GM23338 (cell line): ENCODE results near the gene TRPC4. TPM values are rescaled to one million over a fixed set of nuclear protein-coding genes. Genes with fewer than 3 reads are reported as not detected.

Source experiments
- ATAC-seq: fragments of 200-7000 bp; cut with Tn5 transposase; 3 replicates; pipeline ENCODE4 v1.9.1; 2020
- DNase-seq: peaks from one replicate; pipeline ENCODE4 v3.0.0-alpha.2; 2015; ENCODE audit warnings: low spot score
- H2AFZ ChIP-seq: fragments of 200-600 bp; sonication (generic); 2 replicates; pipeline ENCODE4 v1.8.0; 2016; ENCODE audit warnings: antibody characterized with exemption, mild to moderate bottlenecking, moderate library complexity
- H3F3A ChIP-seq: fragments of 200-600 bp; sonication (generic); replicated peaks from 2 replicates; pipeline ENCODE4 v1.8.0; 2017; ENCODE audit warnings: antibody characterized with exemption, mixed run types, low read depth
- H3K27ac ChIP-seq: fragments of 200-600 bp; sonication (generic); 2 replicates; pipeline ENCODE4 v1.6.1; 2016; ENCODE audit warnings: low read depth
- H3K27me3 ChIP-seq: fragments of 200-600 bp; sonication (generic); 2 replicates; pipeline ENCODE4 v1.8.0; 2016; ENCODE audit warnings: mild to moderate bottlenecking, mixed run types, moderate library complexity; ENCODE audit not compliant: insufficient read depth
- H3K36me3 ChIP-seq: fragments of 200-600 bp; sonication (generic); 2 replicates; pipeline ENCODE4 v1.8.0; 2016; ENCODE audit warnings: mild to moderate bottlenecking; ENCODE audit not compliant: insufficient read depth
- H3K4me1 ChIP-seq: fragments of 200-600 bp; sonication (generic); 2 replicates; pipeline ENCODE4 v1.8.0; 2016; ENCODE audit warnings: mild to moderate bottlenecking, moderate library complexity; ENCODE audit not compliant: insufficient read depth
- H3K4me2 ChIP-seq: fragments of 200-600 bp; sonication (generic); 2 replicates; pipeline ENCODE4 v1.7.1; 2017; ENCODE audit warnings: mixed run types
- H3K4me3 ChIP-seq: fragments of 200-600 bp; sonication (generic); 2 replicates; pipeline ENCODE4 v1.6.1; 2016; ENCODE audit warnings: mixed run types
- H3K79me2 ChIP-seq: fragments of 200-600 bp; sonication (generic); replicated peaks from 2 replicates; pipeline ENCODE4 v1.8.0; 2017; ENCODE audit warnings: mild to moderate bottlenecking; ENCODE audit not compliant: insufficient read depth
- H3K9me2 ChIP-seq: fragments of 200-600 bp; sonication (generic); 2 replicates; pipeline ENCODE4 v1.8.0; 2017; ENCODE audit not compliant: insufficient read depth
- H4K20me1 ChIP-seq: fragments of 200-600 bp; sonication (generic); replicated peaks from 2 replicates; pipeline ENCODE4 v1.8.0; 2017; ENCODE audit warnings: mild to moderate bottlenecking; ENCODE audit not compliant: insufficient read depth
- H3K27ac Mint-ChIP-seq: 2 replicates; pipeline ENCODE4 v1.8.0; 2020; ENCODE audit warnings: inconsistent platforms, mild to moderate bottlenecking, moderate library complexity, mixed read lengths
- H3K27me3 Mint-ChIP-seq: 3 replicates; pipeline ENCODE4 v1.8.0; 2022; ENCODE audit warnings: low read depth, mild to moderate bottlenecking, moderate library complexity, mixed read lengths, inconsistent platforms; ENCODE audit not compliant: insufficient read depth, poor library complexity
- H3K36me3 Mint-ChIP-seq: 3 replicates; pipeline ENCODE4 v1.8.0; 2021; ENCODE audit warnings: low read depth, mild to moderate bottlenecking, inconsistent platforms, moderate library complexity, mixed read lengths
- H3K4me1 Mint-ChIP-seq: 3 replicates; pipeline ENCODE4 v1.8.0; 2020; ENCODE audit warnings: mild to moderate bottlenecking, inconsistent platforms, mixed read lengths
- H3K4me3 Mint-ChIP-seq: 3 replicates; pipeline ENCODE4 v1.8.0; 2021; ENCODE audit warnings: moderate library complexity, mild to moderate bottlenecking, inconsistent platforms, mixed read lengths
- H3K9me3 Mint-ChIP-seq: 3 replicates; pipeline ENCODE4 v1.8.0; 2020; ENCODE audit warnings: moderate library complexity, mild to moderate bottlenecking, inconsistent platforms, mixed read lengths
- CREB1 ChIP-seq: fragments of 250-450 bp; sonication (Bioruptor Pico); IDR thresholded peaks from 2 replicates; pipeline ENCODE4 v1.5.0; 2020; ENCODE audit warnings: low read depth, mild to moderate bottlenecking, moderate library complexity
- ETS1 ChIP-seq: IDR thresholded peaks from 2 replicates; pipeline ENCODE4 v1.6.1; 2016; ENCODE audit warnings: antibody characterized with exemption
- EZH2 ChIP-seq: fragments of 200-600 bp; sonication (generic); IDR thresholded peaks from one replicate; pipeline ENCODE4 v1.8.0; 2017; ENCODE audit warnings: antibody characterized with exemption, mild to moderate bottlenecking, low read depth; ENCODE audit not compliant: unreplicated experiment
- EZH2phosphoT487 ChIP-seq: fragments of 200-600 bp; sonication (generic); IDR thresholded peaks from one replicate; pipeline ENCODE4 v1.8.1; 2018; ENCODE audit warnings: antibody characterized with exemption; ENCODE audit not compliant: unreplicated experiment
- JUNB ChIP-seq: IDR thresholded peaks from one replicate; pipeline ENCODE4 v1.6.1; 2016; ENCODE audit warnings: antibody characterized with exemption; ENCODE audit not compliant: unreplicated experiment
- NANOG ChIP-seq: IDR thresholded peaks from 2 replicates; pipeline ENCODE4 v1.6.1; 2016; ENCODE audit warnings: antibody characterized with exemption, borderline replicate concordance
- POLR2AphosphoS5 ChIP-seq: IDR thresholded peaks from 2 replicates; pipeline ENCODE4 v1.6.1; 2016; ENCODE audit warnings: antibody characterized with exemption, low read depth
- STAT1 ChIP-seq: IDR thresholded peaks from one replicate; pipeline ENCODE4 v1.6.1; 2016; ENCODE audit warnings: antibody characterized with exemption; ENCODE audit not compliant: unreplicated experiment
- ZNF114 ChIP-seq: fragments of 250-450 bp; sonication (Bioruptor Pico); IDR thresholded peaks from 2 replicates; pipeline ENCODE4 v1.5.0; 2020; ENCODE audit warnings: mild to moderate bottlenecking, moderate library complexity
- ZNF331 ChIP-seq: fragments of 250-450 bp; sonication (Bioruptor Pico); IDR thresholded peaks from 2 replicates; pipeline ENCODE4 v1.5.0; 2020; ENCODE audit warnings: low read depth, mild to moderate bottlenecking, moderate library complexity
- polyA plus RNA-seq: library from polyadenylated mRNA; unstranded; fragments of >200 nt; fragmentation: Nextera tagmentation; extraction: Ambion mirVana; gene quantifications from 2 replicates; pipeline ENCODE4 v1.2.1, GENCODE V29; 2016
- total RNA-seq: library from RNA; depleted of rRNA; stranded (reverse); fragments of >200 nt; shearing (Covaris generic); gene quantifications from 2 replicates; pipeline ENCODE4 v1.2.3, GENCODE V29; 2014
- TF ChIP-seq, protein P1 (sequence below), 2 experiments: fragments of 200-600 bp in 1 of 2; sonication (generic) in 1 of 2; conservative IDR thresholded peaks; 2 replicates each; pipeline versions ENCODE4 v1.5.1 to v1.6.1; 2016 to 2017; ENCODE audit warnings: antibody characterized with exemption in 2 of 2, low read depth in 2 of 2, mild to moderate bottlenecking in 2 of 2, moderate library complexity in 1 of 2
- TF ChIP-seq, protein P2 (sequence below): IDR thresholded peaks from one replicate; pipeline ENCODE4 v1.6.1; 2018; ENCODE audit warnings: antibody characterized with exemption; ENCODE audit not compliant: unreplicated experiment
- TF ChIP-seq, protein P3 (sequence below): fragments of 250-450 bp; sonication (Bioruptor Pico); IDR thresholded peaks from 2 replicates; pipeline ENCODE4 v1.5.0; 2020; ENCODE audit warnings: mild to moderate bottlenecking, moderate library complexity

Gene TRPC4
- total and polyA plus RNA-seq, 2 experiments from 2014 or later = 1.1 to 2.1 TPM

GRCh38 chr13:37621811-37622361, 247.7 kb downstream of the TRPC4 start:
- Histone ChIP-seq H3K79me2 (no peaks in the 10 kb centered on the region), H3K4me1 (no peaks in the 10 kb centered on the region), H3F3A (no peaks in the 10 kb centered on the region), H3K27me3 (no peaks in the 10 kb centered on the region), H3K4me2 (no peak overlapping the region), H3K36me3 (no peaks in the 10 kb centered on the region), H3K27ac (no peak overlapping the region), H3K9me2 (no peaks in the 10 kb centered on the region), H4K20me1 (no peaks in the 10 kb centered on the region), H2AFZ (no peak overlapping the region), H3K4me3 (no peak overlapping the region)
- peaks cover 6% of the 10 kb centered on the region for H3K4me1 Mint-ChIP-seq
- no peak overlapping the region for H3K27ac Mint-ChIP-seq
- ATAC-seq = no peak
- DNase-seq = no peak
- H3K4me3 Mint-ChIP-seq = no peak overlapping the region
- no peak for TF ChIP-seq JUNB
- TF ChIP-seq, protein P1, sequence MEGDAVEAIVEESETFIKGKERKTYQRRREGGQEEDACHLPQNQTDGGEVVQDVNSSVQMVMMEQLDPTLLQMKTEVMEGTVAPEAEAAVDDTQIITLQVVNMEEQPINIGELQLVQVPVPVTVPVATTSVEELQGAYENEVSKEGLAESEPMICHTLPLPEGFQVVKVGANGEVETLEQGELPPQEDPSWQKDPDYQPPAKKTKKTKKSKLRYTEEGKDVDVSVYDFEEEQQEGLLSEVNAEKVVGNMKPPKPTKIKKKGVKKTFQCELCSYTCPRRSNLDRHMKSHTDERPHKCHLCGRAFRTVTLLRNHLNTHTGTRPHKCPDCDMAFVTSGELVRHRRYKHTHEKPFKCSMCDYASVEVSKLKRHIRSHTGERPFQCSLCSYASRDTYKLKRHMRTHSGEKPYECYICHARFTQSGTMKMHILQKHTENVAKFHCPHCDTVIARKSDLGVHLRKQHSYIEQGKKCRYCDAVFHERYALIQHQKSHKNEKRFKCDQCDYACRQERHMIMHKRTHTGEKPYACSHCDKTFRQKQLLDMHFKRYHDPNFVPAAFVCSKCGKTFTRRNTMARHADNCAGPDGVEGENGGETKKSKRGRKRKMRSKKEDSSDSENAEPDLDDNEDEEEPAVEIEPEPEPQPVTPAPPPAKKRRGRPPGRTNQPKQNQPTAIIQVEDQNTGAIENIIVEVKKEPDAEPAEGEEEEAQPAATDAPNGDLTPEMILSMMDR (conservative IDR thresholded peaks at IDR 0.05; ENCODE audit: low read depth in 2 of 2) = no peak
- TF ChIP-seq, protein P2, sequence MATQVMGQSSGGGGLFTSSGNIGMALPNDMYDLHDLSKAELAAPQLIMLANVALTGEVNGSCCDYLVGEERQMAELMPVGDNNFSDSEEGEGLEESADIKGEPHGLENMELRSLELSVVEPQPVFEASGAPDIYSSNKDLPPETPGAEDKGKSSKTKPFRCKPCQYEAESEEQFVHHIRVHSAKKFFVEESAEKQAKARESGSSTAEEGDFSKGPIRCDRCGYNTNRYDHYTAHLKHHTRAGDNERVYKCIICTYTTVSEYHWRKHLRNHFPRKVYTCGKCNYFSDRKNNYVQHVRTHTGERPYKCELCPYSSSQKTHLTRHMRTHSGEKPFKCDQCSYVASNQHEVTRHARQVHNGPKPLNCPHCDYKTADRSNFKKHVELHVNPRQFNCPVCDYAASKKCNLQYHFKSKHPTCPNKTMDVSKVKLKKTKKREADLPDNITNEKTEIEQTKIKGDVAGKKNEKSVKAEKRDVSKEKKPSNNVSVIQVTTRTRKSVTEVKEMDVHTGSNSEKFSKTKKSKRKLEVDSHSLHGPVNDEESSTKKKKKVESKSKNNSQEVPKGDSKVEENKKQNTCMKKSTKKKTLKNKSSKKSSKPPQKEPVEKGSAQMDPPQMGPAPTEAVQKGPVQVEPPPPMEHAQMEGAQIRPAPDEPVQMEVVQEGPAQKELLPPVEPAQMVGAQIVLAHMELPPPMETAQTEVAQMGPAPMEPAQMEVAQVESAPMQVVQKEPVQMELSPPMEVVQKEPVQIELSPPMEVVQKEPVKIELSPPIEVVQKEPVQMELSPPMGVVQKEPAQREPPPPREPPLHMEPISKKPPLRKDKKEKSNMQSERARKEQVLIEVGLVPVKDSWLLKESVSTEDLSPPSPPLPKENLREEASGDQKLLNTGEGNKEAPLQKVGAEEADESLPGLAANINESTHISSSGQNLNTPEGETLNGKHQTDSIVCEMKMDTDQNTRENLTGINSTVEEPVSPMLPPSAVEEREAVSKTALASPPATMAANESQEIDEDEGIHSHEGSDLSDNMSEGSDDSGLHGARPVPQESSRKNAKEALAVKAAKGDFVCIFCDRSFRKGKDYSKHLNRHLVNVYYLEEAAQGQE = no peak
- no peak for TF ChIP-seq ETS1
- TF ChIP-seq EZH2 = no peak
- no peak for TF ChIP-seq ZNF114 (CRISPR knock-in tag)
- TF ChIP-seq, protein P3, sequence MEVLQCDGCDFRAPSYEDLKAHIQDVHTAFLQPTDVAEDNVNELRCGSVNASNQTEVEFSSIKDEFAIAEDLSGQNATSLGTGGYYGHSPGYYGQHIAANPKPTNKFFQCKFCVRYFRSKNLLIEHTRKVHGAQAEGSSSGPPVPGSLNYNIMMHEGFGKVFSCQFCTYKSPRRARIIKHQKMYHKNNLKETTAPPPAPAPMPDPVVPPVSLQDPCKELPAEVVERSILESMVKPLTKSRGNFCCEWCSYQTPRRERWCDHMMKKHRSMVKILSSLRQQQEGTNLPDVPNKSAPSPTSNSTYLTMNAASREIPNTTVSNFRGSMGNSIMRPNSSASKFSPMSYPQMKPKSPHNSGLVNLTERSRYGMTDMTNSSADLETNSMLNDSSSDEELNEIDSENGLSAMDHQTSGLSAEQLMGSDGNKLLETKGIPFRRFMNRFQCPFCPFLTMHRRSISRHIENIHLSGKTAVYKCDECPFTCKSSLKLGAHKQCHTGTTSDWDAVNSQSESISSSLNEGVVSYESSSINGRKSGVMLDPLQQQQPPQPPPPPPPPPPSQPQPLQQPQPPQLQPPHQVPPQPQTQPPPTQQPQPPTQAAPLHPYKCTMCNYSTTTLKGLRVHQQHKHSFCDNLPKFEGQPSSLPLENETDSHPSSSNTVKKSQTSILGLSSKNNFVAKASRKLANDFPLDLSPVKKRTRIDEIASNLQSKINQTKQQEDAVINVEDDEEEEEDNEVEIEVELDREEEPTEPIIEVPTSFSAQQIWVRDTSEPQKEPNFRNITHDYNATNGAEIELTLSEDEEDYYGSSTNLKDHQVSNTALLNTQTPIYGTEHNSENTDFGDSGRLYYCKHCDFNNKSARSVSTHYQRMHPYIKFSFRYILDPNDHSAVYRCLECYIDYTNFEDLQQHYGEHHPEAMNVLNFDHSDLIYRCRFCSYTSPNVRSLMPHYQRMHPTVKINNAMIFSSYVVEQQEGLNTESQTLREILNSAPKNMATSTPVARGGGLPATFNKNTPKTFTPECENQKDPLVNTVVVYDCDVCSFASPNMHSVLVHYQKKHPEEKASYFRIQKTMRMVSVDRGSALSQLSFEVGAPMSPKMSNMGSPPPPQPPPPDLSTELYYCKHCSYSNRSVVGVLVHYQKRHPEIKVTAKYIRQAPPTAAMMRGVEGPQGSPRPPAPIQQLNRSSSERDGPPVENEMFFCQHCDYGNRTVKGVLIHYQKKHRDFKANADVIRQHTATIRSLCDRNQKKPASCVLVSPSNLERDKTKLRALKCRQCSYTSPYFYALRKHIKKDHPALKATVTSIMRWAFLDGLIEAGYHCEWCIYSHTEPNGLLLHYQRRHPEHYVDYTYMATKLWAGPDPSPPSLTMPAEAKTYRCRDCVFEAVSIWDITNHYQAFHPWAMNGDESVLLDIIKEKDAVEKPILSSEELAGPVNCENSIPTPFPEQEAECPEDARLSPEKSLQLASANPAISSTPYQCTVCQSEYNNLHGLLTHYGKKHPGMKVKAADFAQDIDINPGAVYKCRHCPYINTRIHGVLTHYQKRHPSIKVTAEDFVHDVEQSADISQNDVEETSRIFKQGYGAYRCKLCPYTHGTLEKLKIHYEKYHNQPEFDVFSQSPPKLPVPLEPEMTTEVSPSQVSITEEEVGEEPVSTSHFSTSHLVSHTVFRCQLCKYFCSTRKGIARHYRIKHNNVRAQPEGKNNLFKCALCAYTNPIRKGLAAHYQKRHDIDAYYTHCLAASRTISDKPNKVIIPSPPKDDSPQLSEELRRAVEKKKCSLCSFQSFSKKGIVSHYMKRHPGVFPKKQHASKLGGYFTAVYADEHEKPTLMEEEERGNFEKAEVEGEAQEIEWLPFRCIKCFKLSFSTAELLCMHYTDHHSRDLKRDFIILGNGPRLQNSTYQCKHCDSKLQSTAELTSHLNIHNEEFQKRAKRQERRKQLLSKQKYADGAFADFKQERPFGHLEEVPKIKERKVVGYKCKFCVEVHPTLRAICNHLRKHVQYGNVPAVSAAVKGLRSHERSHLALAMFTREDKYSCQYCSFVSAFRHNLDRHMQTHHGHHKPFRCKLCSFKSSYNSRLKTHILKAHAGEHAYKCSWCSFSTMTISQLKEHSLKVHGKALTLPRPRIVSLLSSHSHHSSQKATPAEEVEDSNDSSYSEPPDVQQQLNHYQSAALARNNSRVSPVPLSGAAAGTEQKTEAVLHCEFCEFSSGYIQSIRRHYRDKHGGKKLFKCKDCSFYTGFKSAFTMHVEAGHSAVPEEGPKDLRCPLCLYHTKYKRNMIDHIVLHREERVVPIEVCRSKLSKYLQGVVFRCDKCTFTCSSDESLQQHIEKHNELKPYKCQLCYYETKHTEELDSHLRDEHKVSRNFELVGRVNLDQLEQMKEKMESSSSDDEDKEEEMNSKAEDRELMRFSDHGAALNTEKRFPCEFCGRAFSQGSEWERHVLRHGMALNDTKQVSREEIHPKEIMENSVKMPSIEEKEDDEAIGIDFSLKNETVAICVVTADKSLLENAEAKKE = no peak
- TF ChIP-seq EZH2phosphoT487 = no peak
- TF ChIP-seq ZNF331 = no peak
- TF ChIP-seq STAT1 = no peak
- TF ChIP-seq CREB1 (CRISPR knock-in tag) = no peak
- no peak for TF ChIP-seq POLR2AphosphoS5
- TF ChIP-seq NANOG = no peak
- peaks cover 2% of the 10 kb centered on the region for H3K27me3 Mint-ChIP-seq
- H3K36me3 Mint-ChIP-seq = no peaks in the 10 kb centered on the region
- H3K9me3 Mint-ChIP-seq = no peaks in the 10 kb centered on the region
